HG03066 (cell line): ENCODE measurements around the gene PRR19.
"Not testable (repeated sequence)": the region's sequence is repeated elsewhere in the genome, so short reads cannot be mapped to it uniquely, and the experiment has no call there.

Experiments
- ATAC-seq: cut with Tn5 transposase; IDR thresholded peaks from one replicate; pipeline ENCODE4 v1.9.1; 2021; ENCODE audit warnings: low read depth; ENCODE audit not compliant: unreplicated experiment

Gene PRR19

DNA sequence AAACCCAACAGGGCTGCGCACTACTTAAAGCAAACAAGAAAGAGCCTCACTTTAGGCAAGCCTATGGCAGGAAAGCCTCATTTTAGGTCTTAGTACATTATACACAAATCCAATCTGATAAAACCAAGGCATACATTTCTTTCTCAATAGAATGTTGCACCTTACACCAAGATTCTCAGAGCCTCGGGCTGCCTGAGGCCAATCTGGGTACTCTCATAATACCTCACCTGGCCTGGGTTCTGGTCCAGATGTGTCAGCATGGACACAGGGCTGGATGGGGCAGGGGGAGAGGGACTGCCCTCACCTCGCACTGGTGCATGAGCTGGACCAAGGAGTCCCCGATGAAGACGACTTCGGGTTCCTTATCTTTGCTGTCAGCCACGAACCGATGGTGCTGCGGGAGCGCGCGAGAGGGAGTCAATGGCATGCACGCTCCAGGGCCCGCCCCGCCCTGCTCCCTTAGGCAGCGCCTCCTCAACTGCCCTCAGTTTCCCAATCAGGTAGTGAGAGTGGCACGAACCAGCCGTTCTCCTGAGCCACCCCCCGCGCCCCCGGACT lies at the start of gene PRR19:
Gene PRR19, plus strand, starts transcription at position 487 of the 558 bp plus-strand sequence. CDS start 7,453 bp downstream, outside the sequence.
- no peak for ATAC-seq

GRCh38 chr19:42252365-42253244 lies 49.3 kb upstream of the PRR19 start:
- ATAC-seq: no peak

DNA sequence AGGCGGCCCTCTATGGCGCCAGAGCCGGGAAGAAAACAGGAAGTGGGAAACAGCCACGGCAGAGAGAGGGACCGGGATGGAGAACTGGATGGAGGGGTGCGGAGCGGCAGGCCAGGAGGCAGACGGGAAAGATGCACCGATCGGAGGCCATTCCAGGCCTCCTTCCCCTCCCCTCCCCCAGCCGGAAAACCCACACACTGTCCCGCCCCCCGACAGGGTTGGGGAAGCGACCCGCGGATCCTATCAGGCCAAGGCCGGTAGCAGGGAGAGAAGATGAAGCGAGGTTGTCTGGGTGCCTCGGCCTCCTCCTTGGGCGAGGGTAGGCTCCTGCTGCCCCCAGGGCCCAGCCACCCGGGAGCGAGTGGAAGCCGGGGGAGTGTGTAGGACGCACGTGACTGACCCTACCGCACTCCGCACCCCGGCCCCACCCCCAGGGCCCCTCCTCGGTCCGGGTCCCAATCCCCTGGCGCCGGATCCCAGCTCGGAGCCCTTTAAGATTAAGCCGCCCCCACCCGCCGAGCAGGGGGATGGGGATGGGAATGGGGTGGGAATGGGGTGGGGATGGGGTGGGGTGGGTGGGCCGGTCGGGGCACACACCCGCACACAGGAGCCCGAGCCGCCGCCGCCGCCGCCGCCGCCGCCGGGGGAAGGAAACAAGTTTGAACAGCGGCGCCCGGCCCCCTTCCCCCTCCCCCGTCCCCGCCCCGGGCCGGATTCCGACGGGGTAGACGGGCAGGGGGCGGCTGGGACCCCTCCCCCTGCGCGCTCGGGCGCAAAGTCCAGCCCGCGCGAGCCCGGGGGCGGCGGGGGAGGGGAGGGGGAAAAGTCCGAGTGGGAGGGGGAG lies 48.5 kb upstream of the PRR19 start:
- ATAC-seq: no peak

DNA sequence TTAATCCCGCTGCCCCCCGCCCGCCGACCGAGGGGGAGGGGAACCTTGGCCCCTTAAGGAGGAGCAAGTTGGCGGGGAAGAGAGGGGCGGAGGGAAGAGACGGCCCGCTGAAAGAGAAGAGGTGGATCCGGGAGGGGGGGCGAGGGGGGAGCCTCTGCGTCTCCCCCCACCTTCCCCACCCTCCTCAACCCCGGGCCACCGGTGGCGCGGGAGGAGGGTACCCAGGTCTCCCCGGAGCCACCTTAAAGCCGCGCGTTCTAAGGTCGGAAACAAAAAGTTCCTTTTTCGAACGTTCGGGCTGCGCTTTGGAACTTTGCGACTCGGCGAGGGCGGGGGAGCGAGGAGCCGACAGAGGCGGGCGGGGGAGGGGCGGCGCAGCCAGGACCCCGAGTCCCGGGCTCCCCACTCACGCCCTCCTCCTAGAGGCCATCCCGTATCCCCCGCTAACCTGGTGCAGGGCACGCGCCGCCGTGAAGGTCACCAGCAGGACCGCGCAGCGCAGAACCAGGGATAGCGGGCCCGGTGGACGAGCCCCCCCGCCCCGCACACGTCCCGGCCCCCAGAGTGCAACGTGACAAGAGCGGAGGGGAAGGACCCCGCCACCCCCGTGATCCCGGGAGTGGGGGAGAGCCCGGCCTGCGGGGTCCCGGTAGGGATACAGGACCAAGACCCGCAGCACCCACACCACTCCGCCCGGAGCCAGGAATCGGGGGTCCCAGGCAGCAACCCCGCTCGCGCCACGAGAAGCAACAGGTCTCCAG lies 47.7 kb upstream of the PRR19 start:
- no peak for ATAC-seq

GRCh38 chr19:42254850-42255765 lies 46.8 kb upstream of the PRR19 start, which contains the start of gene ERF:
Gene ERF, minus strand, starts transcription at chr19:42255128. Its CDS starts 129 bp downstream, at chr19:42254999.
- ATAC-seq: peak; percentile 57

GRCh38 chr19:42255766-42256745 lies 45.9 kb upstream of the PRR19 start:
- ATAC-seq: no peak

DNA sequence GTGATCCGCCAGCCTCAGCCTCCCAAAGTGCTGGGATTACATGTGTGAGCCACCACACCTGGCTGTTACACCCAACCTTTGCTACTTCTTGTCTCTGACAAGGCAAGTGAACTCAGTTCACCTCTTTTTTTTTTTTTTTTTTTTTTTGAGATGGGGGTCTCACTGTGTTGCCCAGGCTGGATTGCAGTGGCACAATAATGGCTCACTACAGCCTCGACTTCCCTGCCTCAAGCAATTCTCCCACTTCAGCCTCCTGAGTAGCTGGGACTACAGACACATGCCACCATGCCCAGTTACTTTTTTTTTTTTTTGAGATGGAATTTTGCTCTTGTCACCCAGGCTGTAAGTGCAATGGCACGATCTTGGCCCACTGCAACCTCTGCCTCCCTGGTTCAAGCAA lies 44.1 kb upstream of the PRR19 start:
- ATAC-seq: not testable (repeated sequence)

DNA sequence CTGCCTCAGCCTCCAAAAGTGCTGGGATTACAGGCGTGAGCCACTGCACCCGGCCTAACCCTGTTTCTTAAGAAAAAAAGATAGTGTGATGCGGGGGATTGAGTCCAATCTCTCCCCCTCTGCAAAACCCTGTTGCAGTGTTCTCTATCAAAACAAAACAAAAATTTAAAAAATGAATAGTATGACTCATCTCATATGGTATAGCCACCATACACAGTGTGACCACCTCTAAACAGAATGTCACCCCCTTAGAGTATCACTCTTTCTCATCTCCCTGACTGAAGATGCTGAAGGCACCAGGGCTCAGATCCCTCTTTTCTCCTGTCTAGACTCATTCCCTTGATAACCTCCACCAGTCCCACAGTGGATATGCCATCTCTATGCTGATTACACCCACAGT lies 40.2 kb upstream of the PRR19 start:
- ATAC-seq: no peak

- not testable (repeated sequence) for ATAC-seq
Measured at GRCh38 chr19:42266105-42266504, 35.8 kb upstream of the PRR19 start.

DNA sequence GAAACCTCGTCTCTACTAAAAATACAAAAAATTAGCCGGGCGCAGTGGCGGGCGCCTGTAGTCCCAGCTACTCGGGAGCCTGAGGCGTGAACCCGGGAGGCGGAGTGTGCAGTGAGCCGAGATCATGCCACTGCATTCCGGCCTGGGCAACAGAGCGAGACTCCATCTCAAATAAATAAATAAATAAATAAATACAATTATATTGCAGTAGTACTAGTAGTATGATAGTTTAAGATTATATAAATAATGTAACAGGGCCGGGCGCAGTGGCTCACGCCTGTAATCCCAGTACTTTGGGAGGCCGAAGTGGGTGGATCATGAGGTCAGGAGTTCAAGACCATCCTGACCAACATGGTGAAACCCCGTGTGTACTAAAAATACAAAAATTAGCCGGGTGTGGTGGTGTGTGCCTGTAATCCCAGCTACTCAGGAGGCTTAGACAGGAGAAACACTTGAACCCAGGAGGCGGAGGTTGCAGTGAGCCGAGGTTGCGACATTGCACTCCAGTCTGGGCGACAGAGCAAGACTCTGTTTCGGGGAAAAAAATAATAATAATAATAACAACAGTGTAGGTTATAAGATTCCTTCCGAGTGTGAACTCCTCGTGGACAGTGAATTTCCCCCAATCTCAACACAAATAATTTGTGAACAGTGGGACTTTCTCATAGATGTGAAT lies 34.9 kb upstream of the PRR19 start:
- ATAC-seq: not testable (repeated sequence)

- no peak for ATAC-seq
Measured at GRCh38 chr19:42267644-42268141, 34.2 kb upstream of the PRR19 start.

DNA sequence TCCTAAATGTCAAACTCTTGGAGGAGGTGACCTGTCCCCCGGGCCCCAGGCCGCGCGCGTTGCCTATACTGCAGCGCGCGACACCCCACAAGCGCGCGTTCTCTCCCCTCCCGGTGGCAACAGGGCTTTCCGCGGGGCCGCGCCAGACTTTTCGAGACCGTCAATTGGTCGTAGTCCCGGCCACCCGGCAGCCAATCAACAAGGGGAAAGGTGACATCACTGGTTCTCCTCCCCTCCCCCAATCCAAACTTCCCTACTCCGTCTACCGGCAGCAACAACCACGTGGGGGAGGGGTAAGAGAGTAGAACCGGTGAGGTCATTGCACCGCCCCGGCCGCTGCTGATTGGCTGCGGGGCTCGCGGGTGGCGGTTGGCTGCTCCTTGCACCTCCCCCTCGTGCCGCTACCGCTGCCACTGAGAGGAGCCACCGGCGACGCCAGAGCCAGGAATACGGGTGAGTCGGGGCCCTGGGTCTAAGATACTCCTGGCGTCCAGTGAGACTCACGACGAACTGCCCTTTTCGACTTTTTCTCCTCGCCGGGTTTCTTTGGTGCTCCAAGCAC lies 33.7 kb upstream of the PRR19 start:
- ATAC-seq: peak; percentile 51

- ATAC-seq: peak; percentile 80
Measured at GRCh38 chr19:42268704-42269477, 33.0 kb upstream of the PRR19 start, which contains the start of gene CIC. Gene CIC, plus strand, starts transcription at chr19:42269252. Its CDS starts 2,532 bp downstream, at chr19:42271784.

GRCh38 chr19:42269478-42270345 lies 32.2 kb upstream of the PRR19 start:
- no peak for ATAC-seq

DNA sequence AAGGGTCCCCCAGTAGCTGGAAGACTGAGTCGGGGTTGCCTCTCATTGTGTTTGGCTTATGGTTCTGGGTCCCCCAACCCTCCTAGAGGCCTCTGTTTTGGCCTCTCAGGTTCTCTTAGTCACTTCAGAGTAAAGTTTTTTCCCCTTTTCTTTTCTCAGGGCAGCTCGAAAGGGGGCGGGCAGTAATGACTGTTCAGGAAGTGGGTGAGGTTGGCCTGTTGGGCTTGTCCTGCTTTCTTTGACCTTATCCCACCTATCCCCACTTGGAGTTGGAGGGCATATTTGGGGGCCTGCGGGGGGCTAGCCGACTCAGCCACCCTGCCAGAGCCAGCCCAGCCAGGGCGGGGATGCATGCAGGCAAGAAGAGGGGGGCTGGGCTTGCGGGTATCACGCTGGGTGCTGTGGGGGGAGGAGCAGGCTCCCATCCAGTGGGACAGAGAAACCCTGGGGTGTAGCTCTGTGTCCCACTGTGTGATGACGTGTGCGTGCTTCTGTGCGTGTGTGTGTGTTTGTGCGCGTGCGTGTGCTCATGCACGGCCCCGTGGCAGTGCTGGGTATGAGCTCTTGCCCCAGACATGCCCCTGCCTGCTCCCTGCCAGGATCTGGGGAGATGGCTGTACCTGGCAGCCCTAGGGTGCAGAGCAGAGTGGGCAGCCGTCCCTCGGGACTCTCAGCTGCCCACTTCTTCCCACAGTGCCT lies 31.4 kb upstream of the PRR19 start:
- ATAC-seq: no peak
